Lower leg skin (tissue), 3 donors: ENCODE data around the gene ZNF862.

ENCODE experiments used
- CTCF ChIP-seq, 3 donors: fragments of 450-650 bp; IDR thresholded peaks; one replicate each; pipeline ENCODE4 v1.5.1; 2016; ENCODE audit warnings: antibody characterized with exemption in 3 of 3, mild to moderate bottlenecking in 3 of 3, moderate library complexity in 2 of 3
- POLR2A ChIP-seq, 2 donors: fragments of 450-650 bp; IDR thresholded peaks; one replicate each; pipeline ENCODE4 v1.6.1; 2016 to 2017; ENCODE audit warnings: antibody characterized with exemption in 2 of 2, mild to moderate bottlenecking in 1 of 2, moderate library complexity in 1 of 2

DNA sequence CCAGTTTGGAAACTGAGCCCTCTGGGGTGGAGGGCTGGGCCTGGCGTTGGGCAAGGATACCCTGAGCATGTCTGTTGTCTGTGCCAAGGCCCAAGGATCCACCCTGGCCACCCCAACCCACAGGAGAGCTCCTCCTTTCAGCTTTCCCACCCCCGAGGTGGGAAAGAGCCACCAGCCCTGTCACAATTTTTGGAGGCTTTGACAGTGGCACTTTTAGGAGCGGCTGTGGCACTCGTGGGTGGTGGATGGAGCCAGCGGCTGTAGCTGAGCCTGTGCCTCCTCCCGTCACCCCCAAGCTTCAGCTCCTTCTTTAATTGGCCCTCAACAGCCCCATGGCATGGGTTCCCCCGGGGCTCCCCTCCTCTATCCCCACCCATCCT, 18.2 kb upstream of the ZNF862 start:
- no peak for TF ChIP-seq CTCF (IDR thresholded peaks at IDR 0.05)
- TF ChIP-seq POLR2A (IDR thresholded peaks at IDR 0.05), result no peak
